ENCODE data around the gene LZTS3. TPM values are rescaled to one million over a fixed set of nuclear protein-coding genes. Genes with fewer than 3 reads are reported as not detected.

The LZTS3 gene
- polyA plus RNA-seq, 1 donor (not counting 4 experiments of a cell fraction or from before 2014, with no cell fraction given): 2.5 TPM

GRCh38 chr20:3203315-3204123 lies 30.2 kb upstream of the LZTS3 start:
- Histone ChIP-seq H4K20me1 (ENCODE audit: control insufficient read depth, extremely low read depth, insufficient read depth, low read length) (no peaks in the 10 kb centered on the region), H3K36me3 (ENCODE audit: control insufficient read depth in 2 of 2, extremely low read depth in 1 of 2, insufficient read depth in 2 of 2, low read length in 2 of 2) (peaks cover 12 to 24% of the 10 kb centered on the region in 2 experiments), H3K4me2 (ENCODE audit: control insufficient read depth, extremely low read depth, insufficient read depth, low read depth, low read length) (peak overlapping the region; percentile 98), H3K27me3 (ENCODE audit: control insufficient read depth, extremely low read depth, insufficient read depth, low read length) (no peaks in the 10 kb centered on the region), H3K4me3 (ENCODE audit: control insufficient read depth in 2 of 3, extremely low read depth in 1 of 3, insufficient read depth in 2 of 3, low read depth in 1 of 3, low read length in 3 of 3) (peak overlapping the region; percentile 85 to 96 (median 94)), H3K79me2 (ENCODE audit: control insufficient read depth, insufficient read depth, low read length) (peaks cover 25% of the 10 kb centered on the region), H3K4me1 (ENCODE audit: control insufficient read depth, extremely low read depth, insufficient read depth, low read length) (peaks cover 19% of the 10 kb centered on the region), H2AFZ (ENCODE audit: control insufficient read depth, low read length) (peak overlapping the region; percentile 96), H3K9me3 (ENCODE audit: control insufficient read depth, low read depth, low read length) (no peaks in the 10 kb centered on the region), H3K9me1 (ENCODE audit: control insufficient read depth, extremely low read depth, insufficient read depth, low read length) (no peaks in the 10 kb centered on the region), H3K9ac (ENCODE audit: control insufficient read depth, extremely low read depth, insufficient read depth, low read length) (peak overlapping the region; percentile 81), H3K27ac (ENCODE audit: control insufficient read depth, insufficient read depth, low read length) (peak overlapping the region; percentile 76)
- no peak for DNase-seq (ENCODE audit: low read depth, low spot score)
- TF ChIP-seq EZH2 (IDR thresholded peaks at IDR 0.05; ENCODE audit: low read length): no peak
- TF ChIP-seq CTCF (optimal IDR thresholded peaks at IDR 0.05 in 1 of 3, IDR thresholded peaks at IDR 0.05 in 1 of 3, conservative IDR thresholded peaks at IDR 0.05 in 1 of 3; ENCODE audit: extremely low read depth in 1 of 3, insufficient read depth in 2 of 3, low read length in 3 of 3): no peak
- no peak for FAIRE-seq
- dilution Hi-C loops (cut with MboI; ENCODE audit: extremely low pct_ligation_motif_present, low sequenced_read_pairs): no loop called here

- H3K9ac ChIP-seq (ENCODE audit: control insufficient read depth, extremely low read depth, insufficient read depth, low read length): peak overlapping the region; percentile 81
- peak overlapping the region; percentile 76 for H3K27ac ChIP-seq (ENCODE audit: control insufficient read depth, insufficient read depth, low read length)
- peaks cover 12 to 24% of the 10 kb centered on the region in 2 experiments for H3K36me3 ChIP-seq (ENCODE audit: control insufficient read depth in 2 of 2, extremely low read depth in 1 of 2, insufficient read depth in 2 of 2, low read length in 2 of 2)
- no peak for FAIRE-seq
- H3K79me2 ChIP-seq (ENCODE audit: control insufficient read depth, insufficient read depth, low read length): peaks cover 24% of the 10 kb centered on the region
- no peak for DNase-seq (ENCODE audit: low read depth, low spot score)
- no peaks in the 10 kb centered on the region for H3K9me3 ChIP-seq (ENCODE audit: control insufficient read depth, low read depth, low read length)
- no peaks in the 10 kb centered on the region for H4K20me1 ChIP-seq (ENCODE audit: control insufficient read depth, extremely low read depth, insufficient read depth, low read length)
- H3K4me3 ChIP-seq (ENCODE audit: control insufficient read depth in 2 of 3, extremely low read depth in 1 of 3, insufficient read depth in 2 of 3, low read depth in 1 of 3, low read length in 3 of 3): peak overlapping the region; percentile 85 to 96 (median 94)
- no peaks in the 10 kb centered on the region for H3K27me3 ChIP-seq (ENCODE audit: control insufficient read depth, extremely low read depth, insufficient read depth, low read length)
- peak overlapping the region; percentile 96 for H2AFZ ChIP-seq (ENCODE audit: control insufficient read depth, low read length)
- TF ChIP-seq EZH2 (IDR thresholded peaks at IDR 0.05; ENCODE audit: low read length): no peak
- no peak for TF ChIP-seq CTCF (optimal IDR thresholded peaks at IDR 0.05 in 1 of 3, IDR thresholded peaks at IDR 0.05 in 1 of 3, conservative IDR thresholded peaks at IDR 0.05 in 1 of 3; ENCODE audit: extremely low read depth in 1 of 3, insufficient read depth in 2 of 3, low read length in 3 of 3)
- dilution Hi-C loops (cut with MboI; ENCODE audit: extremely low pct_ligation_motif_present, low sequenced_read_pairs): no loop called here
- no peaks in the 10 kb centered on the region for H3K9me1 ChIP-seq (ENCODE audit: control insufficient read depth, extremely low read depth, insufficient read depth, low read length)
- H3K4me2 ChIP-seq (ENCODE audit: control insufficient read depth, extremely low read depth, insufficient read depth, low read depth, low read length): peak overlapping the region; percentile 98
- H3K4me1 ChIP-seq (ENCODE audit: control insufficient read depth, extremely low read depth, insufficient read depth, low read length): peaks cover 15% of the 10 kb centered on the region
Measured at GRCh38 chr20:3202965-3203314, 29.6 kb upstream of the LZTS3 start.

Measured in keratinocyte (primary cell).